ENCODE data around the gene PCBP3.

PCBP3 gene

DNA sequence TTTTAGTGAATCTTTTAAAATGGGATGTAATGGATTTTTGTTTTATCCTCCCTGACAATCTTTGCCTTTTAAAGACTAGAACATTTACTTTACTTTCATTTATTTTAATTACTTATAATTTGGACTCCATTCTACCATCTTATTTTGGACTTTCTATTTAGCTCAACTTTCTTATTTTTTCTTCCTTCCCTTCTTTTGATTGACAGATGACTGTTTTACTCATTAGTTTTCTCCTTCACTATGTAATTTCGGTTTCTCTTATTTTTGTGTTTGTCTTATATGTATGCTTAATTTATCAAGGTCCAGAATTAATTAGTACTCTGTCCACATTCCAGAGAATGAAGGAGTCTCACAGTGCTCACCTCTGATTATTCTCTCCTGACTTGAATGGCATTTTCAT, 109.9 kb downstream of the PCBP3 start:
- DNase-seq (ENCODE audit: low read depth in 2 of 2) = no peak

DNA sequence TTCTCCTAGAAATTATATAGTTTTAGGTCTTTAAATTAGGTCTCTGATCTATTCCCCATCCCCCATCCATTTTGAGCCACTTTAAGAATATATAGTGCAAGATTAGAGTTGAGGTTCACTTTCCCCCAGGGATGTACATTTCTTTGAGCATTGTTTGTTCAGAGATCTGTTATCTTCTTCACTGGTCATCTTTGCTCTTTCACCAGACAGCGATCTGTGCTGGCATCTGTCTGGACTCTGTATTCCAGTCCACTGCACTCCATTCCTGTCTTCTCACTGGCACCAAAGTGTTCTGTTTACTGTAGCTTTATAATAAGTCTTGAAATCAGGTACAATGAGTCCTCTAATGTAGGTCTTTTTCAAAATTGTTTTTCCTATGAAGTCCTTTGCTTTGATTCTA, 112.5 kb downstream of the PCBP3 start:
- no peak for DNase-seq (ENCODE audit: low read depth in 2 of 2)

DNA sequence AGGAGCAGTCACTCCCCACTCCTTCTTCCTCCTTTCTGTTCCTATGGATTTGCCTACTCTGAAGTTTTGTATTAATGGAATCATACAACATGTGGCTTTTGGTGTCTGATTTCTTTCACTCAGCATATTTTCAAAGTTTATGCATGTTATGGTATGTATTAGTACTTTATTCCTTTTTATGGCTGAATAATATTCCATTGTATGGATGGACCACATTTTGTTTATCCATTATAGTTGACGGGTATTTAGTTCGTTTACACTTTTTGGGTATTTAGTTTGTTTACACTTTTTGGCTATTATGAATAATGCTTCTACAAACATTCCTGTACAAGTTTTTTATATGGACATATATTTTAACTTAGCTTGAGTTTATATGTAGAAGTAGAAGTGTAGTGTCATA, 113.1 kb downstream of the PCBP3 start:
- DNase-seq (ENCODE audit: low read depth in 2 of 2) = no peak

DNA sequence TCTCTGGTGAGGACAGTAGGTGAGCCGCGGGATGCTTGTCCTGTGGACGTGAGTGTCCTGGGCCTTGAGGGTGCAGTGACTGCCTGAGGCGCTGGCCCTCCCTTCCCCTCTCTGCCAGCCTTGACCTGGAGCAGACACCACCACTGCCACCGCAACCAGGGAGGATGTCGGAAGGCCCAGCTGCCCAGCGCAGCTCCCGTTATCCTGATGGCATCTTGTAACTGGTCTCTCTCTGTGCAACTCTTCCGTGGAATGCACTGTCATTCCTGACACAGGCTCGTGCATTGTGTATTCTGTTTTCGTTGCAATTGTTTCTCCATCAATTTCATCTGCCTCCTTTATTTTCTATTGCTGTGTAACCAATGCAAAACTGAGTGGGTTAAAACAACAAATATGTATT, 118.2 kb downstream of the PCBP3 start:
- DNase-seq (ENCODE audit: low read depth in 2 of 2) = no peak

DNA sequence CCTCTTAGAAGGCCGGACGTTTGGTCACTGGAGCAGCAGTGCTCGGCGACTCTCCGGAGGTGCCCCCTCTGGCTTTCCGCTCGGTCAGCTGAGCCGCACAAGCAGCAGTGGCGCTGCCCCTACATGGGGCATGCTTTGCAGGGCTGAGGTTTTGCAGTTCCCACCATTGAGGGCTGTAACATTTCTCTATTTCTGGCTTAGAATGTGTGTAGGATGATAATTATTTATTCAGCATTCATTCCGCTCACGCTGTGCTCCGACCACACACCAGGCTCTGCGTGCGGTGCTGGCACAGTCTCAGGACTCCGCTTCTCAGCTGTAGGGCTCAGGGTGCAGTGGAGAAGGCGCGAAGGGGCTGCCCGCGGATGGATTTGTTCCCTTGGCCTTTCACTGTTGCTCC, 119.5 kb downstream of the PCBP3 start:
- no peak for DNase-seq (ENCODE audit: low read depth in 2 of 2)

DNA sequence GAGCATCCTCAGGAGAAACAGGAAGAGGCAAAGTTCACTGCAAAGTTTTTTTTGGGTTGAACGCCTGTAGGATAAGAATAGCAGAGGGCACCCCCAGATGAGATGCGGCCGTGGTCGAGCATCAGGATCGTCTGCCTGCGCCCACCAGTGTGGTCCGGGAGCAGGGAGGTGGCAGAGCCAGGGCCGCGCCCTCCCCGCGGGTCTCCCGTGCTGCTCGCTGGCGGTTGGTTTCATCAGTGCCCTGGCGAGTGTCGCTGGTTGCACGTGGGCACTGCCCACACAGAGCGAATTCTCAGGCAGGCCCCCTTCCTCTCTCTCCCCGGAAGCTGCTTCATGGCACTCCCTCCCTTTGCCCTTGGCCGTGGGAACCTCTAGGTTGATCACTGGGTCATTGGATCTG, 120.0 kb downstream of the PCBP3 start:
- DNase-seq (ENCODE audit: low read depth in 2 of 2) = no peak

DNA sequence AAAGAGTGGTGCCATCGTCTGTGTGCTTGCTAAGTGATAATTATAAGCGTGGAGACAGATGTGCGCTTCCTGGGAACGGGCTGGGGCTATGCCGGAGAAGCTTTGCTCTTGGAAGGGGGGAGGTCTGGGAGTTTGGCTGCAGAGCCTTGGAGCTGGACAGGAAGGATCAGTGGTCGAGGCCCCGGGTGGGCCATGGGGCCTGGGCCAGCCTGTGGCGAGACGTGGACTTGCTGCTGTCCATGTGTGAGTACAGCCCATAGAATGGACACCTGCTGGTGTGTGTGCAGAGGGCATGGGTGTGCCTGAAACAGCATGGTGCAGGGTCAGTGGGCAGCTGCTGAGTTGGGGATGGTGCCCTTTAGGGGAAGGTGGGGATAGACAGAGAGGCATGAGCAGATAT, 121.3 kb downstream of the PCBP3 start:
- no peak for DNase-seq (ENCODE audit: low read depth in 2 of 2)

DNA sequence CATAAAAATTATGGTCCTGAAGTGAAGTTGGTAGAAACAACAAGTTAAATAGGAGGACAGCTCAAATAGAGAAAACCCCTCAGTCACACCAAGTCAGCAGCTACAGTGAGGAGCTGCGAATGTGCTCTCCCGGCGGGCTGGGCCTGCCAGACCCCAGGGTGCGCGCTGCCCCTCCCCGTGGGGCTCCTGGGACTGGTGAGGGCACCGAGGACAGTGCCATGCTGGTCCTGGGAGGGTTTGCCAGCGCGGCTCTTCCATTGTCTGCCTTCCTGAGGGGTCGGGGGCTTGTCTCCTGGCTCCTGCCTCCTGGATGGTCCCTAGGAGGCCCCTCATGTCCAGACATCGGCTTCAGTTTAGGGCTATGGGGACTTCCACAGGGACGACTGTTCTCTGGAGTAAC, 121.8 kb downstream of the PCBP3 start:
- no peak for DNase-seq (ENCODE audit: low read depth in 2 of 2)

DNA sequence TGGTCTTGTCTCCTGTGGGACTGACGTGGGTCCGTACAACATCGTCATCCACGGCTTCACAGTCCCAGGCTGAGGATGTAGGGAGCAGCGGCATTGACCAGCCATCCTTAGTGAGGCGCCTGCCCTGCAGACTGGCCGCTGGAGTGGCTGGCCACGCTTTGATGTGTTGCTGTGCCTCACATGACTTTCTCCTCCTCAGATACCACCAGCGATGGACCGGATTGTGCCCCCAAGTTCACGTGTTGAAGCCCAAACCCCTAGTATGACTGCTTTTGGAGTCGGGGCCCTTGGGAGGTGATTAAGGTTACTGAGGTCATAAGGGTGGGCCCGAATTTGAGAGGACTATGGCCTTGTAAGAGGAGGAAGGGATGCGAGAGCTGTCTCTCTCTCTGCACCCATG, 122.5 kb downstream of the PCBP3 start:
- no peak for DNase-seq (ENCODE audit: low read depth in 2 of 2)

DNA sequence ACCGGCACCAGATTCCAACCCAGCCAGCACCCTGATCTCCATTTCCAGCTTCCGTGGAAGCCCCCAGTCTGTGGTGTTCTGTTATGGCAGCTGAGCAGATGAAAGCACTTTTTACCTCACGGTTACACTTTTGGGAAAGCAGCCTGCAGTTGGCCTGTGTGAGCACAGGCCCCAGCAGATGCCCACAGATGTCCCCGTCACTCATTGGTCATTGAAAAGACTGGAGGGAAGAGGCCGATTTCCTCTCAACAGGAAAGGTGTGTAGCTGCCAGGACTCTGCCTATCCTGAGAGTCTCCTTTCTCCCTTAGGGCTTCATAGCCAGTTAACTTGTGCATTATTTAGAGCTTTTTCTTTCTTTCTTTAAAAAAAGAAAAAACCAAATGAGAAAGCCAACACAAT, 123.0 kb downstream of the PCBP3 start:
- no peak for DNase-seq (ENCODE audit: low read depth in 2 of 2)

DNA sequence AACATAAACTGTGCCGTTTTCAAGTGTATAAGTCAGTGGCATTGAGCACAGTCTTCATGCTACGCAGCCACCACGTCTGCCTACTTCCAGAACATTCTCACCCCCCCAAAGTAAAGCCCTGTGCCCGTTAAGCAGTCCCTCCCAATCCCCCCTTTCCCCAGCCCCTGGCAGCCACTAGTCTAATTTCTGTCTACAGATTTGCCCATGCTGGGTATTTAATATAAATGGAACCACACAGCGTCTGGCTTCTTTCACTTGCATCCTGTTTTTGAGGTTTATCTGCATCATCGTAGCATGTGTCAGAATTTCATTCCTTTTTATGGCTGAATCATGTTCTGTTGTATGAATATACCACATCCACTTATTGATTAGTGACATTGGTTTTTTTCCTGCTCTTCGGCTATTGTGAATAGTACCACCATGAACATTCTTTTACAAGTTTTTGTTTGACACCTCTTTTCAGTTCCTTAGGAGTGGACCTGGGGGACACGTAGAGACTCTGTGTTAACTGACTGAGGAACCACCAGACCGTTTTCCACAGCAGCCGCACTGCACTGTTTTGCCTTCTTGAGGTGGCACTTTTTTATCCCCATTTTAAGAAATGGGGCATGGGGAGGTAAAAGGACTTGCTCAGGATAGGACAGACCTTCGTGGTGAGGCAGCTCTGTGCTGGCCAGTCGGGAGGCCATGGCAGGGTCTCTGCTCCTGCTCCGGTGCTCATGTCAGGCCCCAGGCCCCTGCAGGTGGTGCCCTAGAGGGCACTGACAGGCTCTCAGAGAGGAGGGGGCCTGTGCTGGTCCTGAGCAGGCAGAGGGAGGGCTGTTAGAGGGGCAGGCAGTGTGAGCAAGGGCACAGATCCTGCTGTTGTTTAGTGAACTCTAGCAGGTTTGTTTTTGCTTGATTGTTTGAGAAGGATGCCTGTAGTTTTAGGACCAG, 123.8 kb downstream of the PCBP3 start:
- no peak for DNase-seq (ENCODE audit: low read depth in 2 of 2)

DNA sequence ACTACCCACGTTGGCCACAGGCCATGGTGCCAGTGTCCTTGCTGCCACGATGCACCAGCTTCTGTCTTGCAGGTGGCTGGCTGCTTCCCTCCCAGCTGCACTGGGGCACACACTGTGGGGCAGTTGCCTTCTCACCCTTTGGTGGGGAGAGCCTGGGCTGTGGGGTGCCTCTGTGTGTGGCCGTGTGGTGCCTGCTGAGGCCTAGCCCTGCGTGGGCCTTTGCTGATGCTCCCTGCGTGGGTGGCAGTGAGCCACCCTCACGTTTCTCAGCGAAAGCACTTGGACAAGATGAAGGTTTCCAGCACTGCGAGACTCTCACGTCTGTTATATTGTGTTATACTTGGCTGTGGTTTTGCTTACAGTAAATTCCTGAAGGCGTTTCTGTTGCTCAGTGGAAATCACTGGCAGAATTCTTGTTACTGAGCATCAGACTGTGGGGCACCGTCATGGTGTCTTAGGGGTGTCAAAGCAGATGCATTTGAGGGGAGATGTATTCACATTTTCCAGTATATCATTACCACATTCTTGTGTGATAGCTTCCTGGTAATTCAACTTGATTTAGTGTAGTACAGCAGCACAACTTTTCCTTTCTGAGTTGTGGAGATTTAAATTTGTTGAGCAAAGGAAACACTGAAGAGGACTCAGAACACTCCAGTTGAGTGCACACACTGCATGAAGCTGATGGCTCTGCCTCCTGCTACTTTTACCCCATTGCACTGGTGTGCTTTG, 124.7 kb downstream of the PCBP3 start:
- DNase-seq (ENCODE audit: low read depth in 2 of 2) = peak; percentile 15 to 54

DNA sequence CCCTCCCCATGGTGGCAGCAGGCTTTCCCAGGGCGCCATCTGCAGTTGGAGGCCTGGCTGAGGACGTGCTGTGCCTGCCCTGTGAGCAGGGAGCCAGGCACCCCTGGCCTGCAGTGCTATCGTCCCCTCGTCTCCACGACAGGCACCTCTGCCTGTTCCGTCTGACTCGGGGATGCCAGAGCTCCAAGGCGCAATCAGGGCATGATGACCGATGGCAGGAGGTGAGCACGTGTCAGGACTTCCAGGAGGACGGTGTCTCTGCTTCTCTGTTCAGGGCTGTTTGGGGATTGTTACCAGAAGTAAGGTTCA, 125.2 kb downstream of the PCBP3 start:
- peak in 1 of 2 donors; percentile 19 for DNase-seq (ENCODE audit: low read depth in 2 of 2)

DNA sequence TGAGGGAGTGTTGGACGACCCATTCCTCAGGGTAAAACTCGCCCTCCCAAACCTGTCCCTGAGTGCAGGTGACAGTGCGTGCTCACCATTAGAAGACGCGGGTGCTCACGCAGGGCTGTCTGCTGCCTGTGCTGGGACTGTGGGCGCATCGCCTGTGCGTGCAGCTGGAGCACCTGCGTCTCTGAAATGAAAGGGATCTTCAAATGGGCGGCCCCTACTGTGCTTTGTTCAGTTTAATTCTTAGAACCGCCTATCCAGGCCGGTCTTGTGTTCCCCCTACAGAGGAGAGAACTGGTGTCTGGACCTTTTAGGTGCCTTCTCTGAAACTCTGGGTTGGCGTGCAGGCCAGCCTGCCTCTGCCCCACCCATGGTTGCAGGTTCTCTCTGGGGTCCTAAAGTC, 125.8 kb downstream of the PCBP3 start:
- DNase-seq (ENCODE audit: low read depth in 2 of 2) = no peak

DNA sequence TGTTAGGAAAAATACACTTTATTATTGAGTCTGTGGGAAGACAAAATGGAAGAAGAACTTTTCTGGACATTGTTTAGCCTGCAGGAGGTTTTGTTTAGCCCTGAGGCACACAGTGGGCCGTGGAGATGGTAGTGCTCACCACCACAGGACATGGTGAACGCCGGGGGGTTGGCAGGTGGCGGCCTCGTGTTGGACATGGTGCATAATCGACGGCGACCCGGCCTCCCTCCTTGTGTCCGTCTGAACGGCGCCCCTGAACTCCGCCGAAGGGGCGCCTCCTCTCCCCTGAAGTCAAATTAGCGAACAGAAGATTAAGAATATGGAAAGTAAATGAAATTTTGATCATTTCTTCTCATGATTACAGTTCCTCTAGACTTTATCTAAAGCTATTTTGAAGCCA, 126.4 kb downstream of the PCBP3 start:
- DNase-seq (ENCODE audit: low read depth in 2 of 2) = no peak

DNA sequence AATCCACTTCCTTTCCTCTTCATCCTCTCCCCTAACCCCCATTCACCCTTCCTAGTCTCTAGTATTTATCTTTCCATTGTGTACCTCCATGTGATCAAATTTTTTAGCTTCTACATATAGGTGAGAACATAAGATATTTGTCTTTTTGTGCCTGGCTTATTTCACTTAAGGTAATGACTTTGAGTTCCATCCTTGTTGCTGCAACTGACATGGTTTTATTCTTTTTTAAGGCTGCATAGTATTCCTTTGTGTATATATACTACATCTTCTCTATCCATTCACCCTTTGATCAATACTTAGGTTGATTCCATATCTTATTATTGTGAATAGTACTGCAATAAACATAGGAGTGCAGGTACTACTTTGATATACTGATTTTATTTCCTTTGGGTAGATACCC, 128.7 kb downstream of the PCBP3 start:
- DNase-seq (ENCODE audit: low read depth in 2 of 2) = no peak

DNA sequence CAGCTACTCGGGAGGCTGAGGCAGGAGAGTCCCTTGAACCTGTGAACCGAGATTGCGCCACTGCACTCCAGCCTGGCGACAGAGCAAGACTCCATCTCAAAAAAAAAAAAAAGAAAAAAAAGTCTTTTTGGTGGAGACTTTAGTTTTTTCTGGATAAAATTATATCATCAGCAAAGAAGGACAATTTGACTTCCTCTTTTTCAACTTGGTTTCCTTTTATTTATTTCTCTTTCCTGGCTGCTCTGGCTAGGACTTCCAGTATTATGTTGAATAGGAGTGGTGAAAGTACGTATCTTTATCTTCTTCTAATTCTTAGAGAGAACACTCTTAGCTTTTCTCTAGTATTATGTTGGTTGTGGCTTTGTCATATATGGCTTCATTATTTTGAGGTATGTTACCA, 130.8 kb downstream of the PCBP3 start:
- no peak for DNase-seq (ENCODE audit: low read depth in 2 of 2)

DNA sequence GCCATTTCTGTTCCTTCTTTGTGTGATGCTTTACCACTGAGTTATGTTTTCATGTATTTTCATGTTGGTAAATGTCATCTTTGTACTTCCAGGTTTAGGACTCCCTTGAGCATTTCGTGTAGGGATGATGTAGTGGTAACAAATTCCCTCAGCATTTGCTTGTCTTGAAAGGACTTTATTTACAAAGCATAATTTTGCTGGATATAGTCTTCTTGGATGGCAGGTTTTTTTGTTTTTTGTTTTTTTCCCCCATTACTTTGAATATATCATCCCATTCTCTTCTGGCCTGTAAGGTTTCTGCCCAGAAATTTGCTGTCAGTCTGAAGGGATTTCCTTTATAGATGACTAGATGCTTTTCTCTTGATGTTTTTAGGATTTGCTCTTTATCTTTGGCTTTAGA, 133.4 kb downstream of the PCBP3 start:
- DNase-seq (ENCODE audit: low read depth in 2 of 2) = no peak

DNA sequence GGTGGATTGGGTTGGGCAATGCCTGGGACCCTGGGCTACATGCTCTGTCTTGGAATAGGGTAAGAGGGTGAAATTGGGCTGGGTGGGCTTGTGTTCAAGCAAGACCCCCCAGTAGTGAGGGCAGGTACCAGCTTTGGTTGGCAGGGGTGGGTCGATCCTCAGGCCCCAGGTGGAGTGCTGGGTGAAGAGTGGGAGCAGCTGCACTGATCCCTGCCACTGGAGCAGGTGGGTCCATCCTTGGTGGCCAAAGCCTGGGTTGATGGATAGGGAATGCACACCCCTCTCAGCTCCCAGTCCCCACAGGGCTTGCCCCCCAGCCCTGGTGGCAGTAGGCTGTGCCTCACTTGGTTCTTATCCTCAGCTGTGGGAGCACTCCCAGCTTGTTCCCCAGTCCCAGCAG, 135.2 kb downstream of the PCBP3 start:
- DNase-seq (ENCODE audit: low read depth in 2 of 2) = no peak

DNA sequence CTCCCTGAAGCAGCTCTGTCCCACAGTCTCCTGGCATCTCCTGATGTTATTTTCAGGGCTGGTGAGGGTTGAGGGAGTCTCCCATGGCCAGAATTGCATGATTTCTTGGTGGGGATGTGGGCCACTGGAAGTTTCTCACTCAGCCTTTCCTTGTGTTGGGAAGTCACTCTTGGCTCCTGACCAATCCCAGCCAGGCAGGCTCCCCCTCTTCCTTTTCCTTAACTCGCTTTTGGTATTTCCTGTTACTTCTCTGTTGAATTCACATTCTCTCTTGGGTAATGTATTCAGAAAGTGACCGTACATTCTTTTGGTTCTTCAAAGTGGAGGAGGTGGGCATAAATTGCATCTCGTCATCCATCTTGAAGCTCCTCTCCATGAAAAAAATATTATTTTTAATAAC, 135.7 kb downstream of the PCBP3 start:
- DNase-seq (ENCODE audit: low read depth in 2 of 2) = no peak

DNA sequence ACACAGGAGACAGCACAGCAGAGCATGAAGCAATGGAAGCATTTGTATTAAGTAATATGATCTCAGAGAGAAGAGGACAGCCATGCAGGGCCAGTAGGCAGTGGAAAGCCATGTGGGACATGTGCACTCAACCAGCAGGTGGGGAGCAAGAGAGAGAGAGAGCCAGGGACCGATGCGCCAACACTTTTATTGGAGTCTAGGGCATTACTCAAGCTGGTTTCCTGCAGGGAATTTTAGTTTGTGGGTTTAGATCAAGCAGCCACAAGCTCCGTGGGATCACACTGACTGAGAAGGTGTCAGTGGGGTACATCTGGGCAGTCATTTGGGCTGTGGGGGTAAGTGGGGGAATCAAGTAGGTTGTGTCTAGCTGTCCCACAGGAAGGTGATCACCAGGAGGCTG, 137.1 kb downstream of the PCBP3 start:
- DNase-seq (ENCODE audit: low read depth in 2 of 2) = no peak

DNA sequence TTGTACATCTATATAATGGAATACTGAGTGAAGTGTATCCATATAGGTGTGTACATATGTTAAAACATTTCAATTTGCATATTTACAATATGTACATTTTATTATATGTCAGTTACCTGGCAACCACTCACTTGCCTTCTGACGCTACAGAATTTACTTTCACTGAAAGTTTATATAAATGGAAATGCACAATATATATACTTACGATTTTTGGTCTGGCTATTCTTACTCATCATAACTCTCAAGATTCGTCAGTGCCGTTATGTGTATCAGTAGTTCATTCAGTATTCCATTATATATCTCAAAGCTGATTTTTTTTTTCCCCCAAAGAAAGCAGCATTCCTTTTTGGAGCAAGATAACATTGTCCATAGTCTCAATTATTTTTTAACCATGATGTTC, 138.2 kb downstream of the PCBP3 start:
- no peak for DNase-seq (ENCODE audit: low read depth in 2 of 2)

DNA sequence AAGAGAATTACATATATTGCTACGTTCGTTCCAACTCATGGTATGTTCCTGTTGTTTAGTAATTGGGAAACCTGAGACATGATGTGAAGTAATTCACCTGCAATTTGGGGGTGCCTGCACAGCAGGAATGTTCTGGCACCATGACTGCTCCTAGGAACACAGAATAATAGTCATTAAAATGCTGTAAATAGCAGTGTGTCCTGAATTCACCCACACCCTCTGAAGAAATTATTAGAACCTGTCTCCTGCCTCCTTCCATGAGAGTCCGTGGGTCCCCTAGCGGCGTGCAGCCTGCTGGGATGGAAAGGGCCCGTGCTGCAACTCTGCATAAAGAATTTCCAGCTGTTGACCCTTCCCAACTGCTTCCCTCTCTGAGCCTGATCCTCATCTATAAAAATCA, 143.1 kb downstream of the PCBP3 start:
- DNase-seq (ENCODE audit: low read depth in 2 of 2) = no peak

DNA sequence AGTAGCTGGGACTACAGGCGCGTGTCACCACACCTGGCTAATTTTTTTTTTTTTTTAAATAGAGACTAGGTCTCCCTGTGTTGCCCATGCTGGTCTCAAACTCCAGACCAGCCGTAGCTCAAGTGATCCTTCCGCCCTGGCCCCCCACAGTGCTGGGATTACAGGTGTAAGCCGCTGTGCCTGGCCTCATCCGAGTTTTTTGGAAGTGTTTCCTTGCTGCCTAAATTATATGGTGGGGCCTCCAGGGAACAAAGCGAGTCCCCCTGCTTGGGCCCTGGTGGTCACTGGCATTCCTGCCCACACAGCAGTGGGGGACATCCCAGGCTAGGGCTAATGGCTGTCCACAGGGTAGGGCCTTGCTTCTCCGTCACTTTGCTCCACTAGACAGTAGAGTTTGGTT, 143.8 kb downstream of the PCBP3 start:
- no peak for DNase-seq (ENCODE audit: low read depth in 2 of 2)
